ENCODE results near the gene CCDC175. TPM values are rescaled to one million over a fixed set of nuclear protein-coding genes. Genes with fewer than 3 reads are reported as not detected.
A peak's percentile ranks its signal among the peaks of the same experiment; 100 is the strongest.

Gene CCDC175
- total and polyA plus RNA-seq, 8 donors: not detected

- TF ChIP-seq CTCF (IDR thresholded peaks at IDR 0.05) (no peak), POLR2AphosphoS5 (IDR thresholded peaks at IDR 0.05) (no peak), POLR2A (IDR thresholded peaks at IDR 0.05) (no peak), EP300 (IDR thresholded peaks at IDR 0.05) (no peak)
- H3K4me1 ChIP-seq: no peaks in the 10 kb centered on the region
- WGBS, 5 donors: 68 to 74% (median 73%) methylated on average over 4 of the region's 4 CpGs
- H3K4me3 ChIP-seq: no peak overlapping the region
- H3K27me3 ChIP-seq: no peaks in the 10 kb centered on the region
- peak in 1 of 2 donors; percentile 13 for DNase-seq
- intact Hi-C loops (cut with DNase I; ENCODE audit: low total_unique reads): no loop called here
- peaks cover 0 to 3% (median 0%) of the 10 kb centered on the region in 4 donors for H3K9me3 ChIP-seq
- no peaks in the 10 kb centered on the region for H3K36me3 ChIP-seq
- no peak overlapping the region for H3K27ac ChIP-seq
Observed at GRCh38 chr14:59511916-59512575, 64.6 kb downstream of the CCDC175 start.

GRCh38 chr14:59510966-59511365, 65.6 kb downstream of the CCDC175 start:
- Histone ChIP-seq H3K27ac (no peak overlapping the region), H3K36me3 (no peaks in the 10 kb centered on the region), H3K4me1 (no peaks in the 10 kb centered on the region), H3K4me3 (no peak overlapping the region), H3K27me3 (no peaks in the 10 kb centered on the region), H3K9me3 (peaks cover 0 to 3% (median 0%) of the 10 kb centered on the region in 4 donors)
- intact Hi-C loops (cut with DNase I; ENCODE audit: low total_unique reads): no loop called here
- no peak for DNase-seq
- 32 to 56% (median 37%) methylated on average over 3 of the region's 3 CpGs for WGBS, 5 donors
- no peak for TF ChIP-seq CTCF (IDR thresholded peaks at IDR 0.05)
- TF ChIP-seq POLR2AphosphoS5 (IDR thresholded peaks at IDR 0.05): no peak
- no peak for TF ChIP-seq POLR2A (IDR thresholded peaks at IDR 0.05)
- TF ChIP-seq EP300 (IDR thresholded peaks at IDR 0.05): no peak

- 81 to 92% (median 87%) methylated on average over 2 of the region's 2 CpGs for WGBS, 5 donors
- no peak for DNase-seq
- Histone ChIP-seq H3K9me3 (peaks cover 0 to 3% (median 0%) of the 10 kb centered on the region in 4 donors), H3K27ac (no peak overlapping the region), H3K36me3 (no peaks in the 10 kb centered on the region), H3K4me3 (no peak overlapping the region), H3K27me3 (no peaks in the 10 kb centered on the region), H3K4me1 (no peaks in the 10 kb centered on the region)
- intact Hi-C loops (cut with DNase I; ENCODE audit: low total_unique reads): no loop called here
- TF ChIP-seq POLR2AphosphoS5 (IDR thresholded peaks at IDR 0.05) (no peak), EP300 (IDR thresholded peaks at IDR 0.05) (no peak), POLR2A (IDR thresholded peaks at IDR 0.05) (no peak), CTCF (IDR thresholded peaks at IDR 0.05) (no peak)
Observed at GRCh38 chr14:59510001-59510400, 66.6 kb downstream of the CCDC175 start.

- Histone ChIP-seq H3K4me1 (no peaks in the 10 kb centered on the region), H3K9me3 (peaks cover 0 to 3% (median 0%) of the 10 kb centered on the region in 4 donors), H3K27me3 (no peaks in the 10 kb centered on the region), H3K4me3 (no peak overlapping the region), H3K36me3 (peaks cover 0 to 7% (median 5%) of the 10 kb centered on the region in 4 donors), H3K27ac (no peak overlapping the region)
- DNase-seq: no peak
- 79 to 91% (median 83%) methylated on average over 3 of the region's 3 CpGs for WGBS, 5 donors
- intact Hi-C loops (cut with DNase I; ENCODE audit: low total_unique reads): no loop called here
- TF ChIP-seq EP300 (IDR thresholded peaks at IDR 0.05) (no peak), CTCF (IDR thresholded peaks at IDR 0.05) (no peak), POLR2AphosphoS5 (IDR thresholded peaks at IDR 0.05) (no peak), POLR2A (IDR thresholded peaks at IDR 0.05) (no peak)
Observed at GRCh38 chr14:59509101-59509500, 67.5 kb downstream of the CCDC175 start.
